Measurements from ENCODE around the gene CASKIN2. TPM values are rescaled to one million over a fixed set of nuclear protein-coding genes. Genes with fewer than 3 reads are reported as not detected.
A peak's percentile ranks its signal among the peaks of the same experiment; 100 is the strongest.

Gene CASKIN2
- total and polyA plus RNA-seq, 7 donors: 8.2 to 33.5 (median 26.3) TPM

DNA sequence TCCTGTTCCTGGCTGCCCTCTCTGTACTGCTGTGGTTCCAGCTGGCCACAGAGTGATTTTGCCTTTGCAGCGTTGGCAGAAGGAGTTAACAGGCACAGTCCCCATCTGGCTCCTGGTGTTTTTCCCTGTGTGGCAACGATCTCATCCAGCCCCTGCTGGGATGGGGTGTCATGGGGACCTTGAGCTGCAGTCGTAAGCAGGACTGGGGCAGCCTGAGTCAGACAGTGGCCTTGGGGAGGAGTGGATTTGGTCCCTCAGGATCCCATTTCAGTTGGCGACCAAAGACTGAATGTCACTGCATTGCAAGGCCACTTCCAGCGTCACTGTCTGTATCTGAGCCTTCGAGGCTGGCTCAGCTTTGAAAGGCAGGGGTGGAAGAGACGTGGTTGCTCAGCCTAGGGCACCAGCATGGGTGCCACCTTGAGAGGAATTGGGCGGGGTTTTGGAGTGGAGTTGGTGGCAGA, 47.0 kb downstream of the CASKIN2 start:
- no peaks in the 10 kb centered on the region for H3K9me3 ChIP-seq
- intact Hi-C loops (cut with DNase I): no loop called here
- H3K27me3 ChIP-seq (ENCODE audit: insufficient read depth in 3 of 3, low read length in 2 of 3): no peaks in the 10 kb centered on the region
- TF ChIP-seq, protein P1, sequence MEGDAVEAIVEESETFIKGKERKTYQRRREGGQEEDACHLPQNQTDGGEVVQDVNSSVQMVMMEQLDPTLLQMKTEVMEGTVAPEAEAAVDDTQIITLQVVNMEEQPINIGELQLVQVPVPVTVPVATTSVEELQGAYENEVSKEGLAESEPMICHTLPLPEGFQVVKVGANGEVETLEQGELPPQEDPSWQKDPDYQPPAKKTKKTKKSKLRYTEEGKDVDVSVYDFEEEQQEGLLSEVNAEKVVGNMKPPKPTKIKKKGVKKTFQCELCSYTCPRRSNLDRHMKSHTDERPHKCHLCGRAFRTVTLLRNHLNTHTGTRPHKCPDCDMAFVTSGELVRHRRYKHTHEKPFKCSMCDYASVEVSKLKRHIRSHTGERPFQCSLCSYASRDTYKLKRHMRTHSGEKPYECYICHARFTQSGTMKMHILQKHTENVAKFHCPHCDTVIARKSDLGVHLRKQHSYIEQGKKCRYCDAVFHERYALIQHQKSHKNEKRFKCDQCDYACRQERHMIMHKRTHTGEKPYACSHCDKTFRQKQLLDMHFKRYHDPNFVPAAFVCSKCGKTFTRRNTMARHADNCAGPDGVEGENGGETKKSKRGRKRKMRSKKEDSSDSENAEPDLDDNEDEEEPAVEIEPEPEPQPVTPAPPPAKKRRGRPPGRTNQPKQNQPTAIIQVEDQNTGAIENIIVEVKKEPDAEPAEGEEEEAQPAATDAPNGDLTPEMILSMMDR (IDR thresholded peaks at IDR 0.05): no peak
- ATAC-seq (peak; percentile 96 to 98 (median 97)), DNase-seq (peak; percentile 70 to 88)
- 26 to 37% (median 27%) methylated on average over 8 of the region's 8 CpGs for WGBS, 3 donors
- peaks cover 0 to 17% of the 10 kb centered on the region in 2 donors for H3K36me3 ChIP-seq (ENCODE audit: insufficient read depth in 1 of 2, low read depth in 1 of 2)
- H3K27ac ChIP-seq: peak overlapping the region; percentile 90
- H3K4me1 ChIP-seq: peaks cover 28% of the 10 kb centered on the region
- H3K4me3 ChIP-seq: peak overlapping the region; percentile 12

DNA sequence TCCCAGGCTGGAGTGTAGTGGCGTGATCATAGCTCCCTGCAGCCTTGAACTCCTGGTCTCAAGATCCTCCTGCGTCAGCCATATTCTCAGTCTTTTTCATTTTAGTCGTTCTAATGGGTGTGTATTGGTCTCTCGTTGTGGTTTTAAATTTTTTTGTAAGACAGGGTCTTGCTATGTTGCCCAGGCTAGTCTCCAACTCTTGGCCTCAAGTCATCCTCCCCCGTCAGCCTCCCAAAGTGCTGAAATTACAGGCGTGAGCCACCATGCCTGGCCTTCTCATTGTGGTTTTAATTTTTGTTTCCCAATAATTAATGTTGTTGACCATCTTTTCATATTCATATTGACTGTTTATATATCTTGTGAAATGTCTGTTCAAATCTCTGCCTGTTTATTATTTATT, 50.3 kb downstream of the CASKIN2 start:
- DNase-seq: no peak
- 91 to 94% (median 91%) methylated on average over 6 of the region's 6 CpGs for WGBS, 3 donors

DNA sequence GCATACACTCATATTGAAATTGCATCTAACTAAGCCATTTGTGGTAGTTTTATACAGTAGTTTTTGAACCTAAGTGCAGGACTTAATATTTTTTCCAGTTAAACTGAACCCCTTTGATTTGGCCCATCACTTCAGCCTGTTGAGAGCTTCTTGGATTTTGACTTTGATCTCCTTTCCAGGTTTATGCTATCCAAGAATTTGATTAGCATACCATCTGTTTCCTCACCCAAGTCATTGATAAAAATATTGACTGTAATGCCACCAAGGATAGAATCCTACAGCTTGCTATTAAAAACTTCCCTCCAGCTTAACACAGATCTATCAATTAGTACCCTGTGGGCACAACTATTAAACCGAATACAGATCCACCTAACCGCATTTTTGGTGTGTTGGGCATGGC, 51.7 kb downstream of the CASKIN2 start:
- DNase-seq (no peak), ATAC-seq (no peak)
- Histone ChIP-seq H3K36me3 (ENCODE audit: insufficient read depth in 1 of 2, low read depth in 1 of 2) (no peaks in the 10 kb centered on the region), H3K27me3 (ENCODE audit: insufficient read depth in 3 of 3, low read length in 2 of 3) (no peaks in the 10 kb centered on the region), H3K27ac (peak overlapping the region; percentile 11), H3K4me1 (peaks cover 35% of the 10 kb centered on the region), H3K9me3 (no peaks in the 10 kb centered on the region), H3K4me3 (no peak overlapping the region)
- WGBS, 3 donors: 67 to 94% (median 84%) methylated on average over 2 of the region's 2 CpGs
- TF ChIP-seq, protein P1 (IDR thresholded peaks at IDR 0.05): no peak
- intact Hi-C loops (cut with DNase I): no loop called here

More for the DNA sequence above, 50.3 kb downstream of the CASKIN2 start:
- intact Hi-C loops (cut with DNase I): no loop called here
- Histone ChIP-seq H3K9me3 (no peaks in the 10 kb centered on the region), H3K4me3 (no peak overlapping the region), H3K27ac (peak overlapping the region; percentile 46), H3K4me1 (peaks cover 31% of the 10 kb centered on the region), H3K27me3 (ENCODE audit: insufficient read depth in 3 of 3, low read length in 2 of 3) (no peaks in the 10 kb centered on the region), H3K36me3 (ENCODE audit: insufficient read depth in 1 of 2, low read depth in 1 of 2) (no peaks in the 10 kb centered on the region)
- no peak for ATAC-seq
- TF ChIP-seq, protein P1 (IDR thresholded peaks at IDR 0.05): no peak

DNA sequence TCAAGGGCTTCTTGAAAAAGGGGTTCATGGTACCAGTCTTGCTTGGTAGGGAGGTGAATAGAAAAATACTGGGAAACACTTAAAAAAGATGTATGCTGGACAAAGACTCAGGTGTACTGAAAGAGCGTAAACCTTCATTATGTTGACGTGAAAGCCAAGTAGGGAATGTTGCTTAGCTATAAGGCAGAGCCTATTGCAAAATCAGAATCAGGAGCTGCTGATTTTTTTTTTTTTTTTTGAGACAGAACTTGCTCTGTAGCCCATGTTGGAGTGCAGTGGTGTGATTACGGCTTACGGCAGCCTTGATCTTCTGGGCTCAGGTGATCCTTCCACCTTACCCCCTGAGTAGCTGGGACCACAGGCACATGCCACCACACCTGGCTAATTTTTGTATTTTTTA, 55.0 kb downstream of the CASKIN2 start:
- Histone ChIP-seq H3K9me3 (no peaks in the 10 kb centered on the region), H3K4me3 (peak overlapping the region; percentile 11), H3K27ac (peak overlapping the region; percentile 98), H3K27me3 (ENCODE audit: insufficient read depth in 3 of 3, low read length in 2 of 3) (no peaks in the 10 kb centered on the region), H3K4me1 (peaks cover 45% of the 10 kb centered on the region), H3K36me3 (ENCODE audit: insufficient read depth in 1 of 2, low read depth in 1 of 2) (no peaks in the 10 kb centered on the region)
- 51 to 82% (median 51%) methylated on average over 4 of the region's 4 CpGs for WGBS, 3 donors
- no peak for DNase-seq
- intact Hi-C loops (cut with DNase I): no loop called here
- TF ChIP-seq, protein P1 (IDR thresholded peaks at IDR 0.05): no peak
- no peak for ATAC-seq
